Measurements from ENCODE around the gene IQSEC1.

Gene IQSEC1

GRCh38 chr3:12978682-12979081 is 94.5 kb downstream of the IQSEC1 start:
- no peak for DNase-seq

GRCh38 chr3:12977117-12977808 is 96.0 kb downstream of the IQSEC1 start:
- DNase-seq, result no peak

- DNase-seq, result no peak
Observed at GRCh38 chr3:12975748-12976522, 97.3 kb downstream of the IQSEC1 start.

- no peak for DNase-seq
Observed at GRCh38 chr3:12974819-12975218, 98.4 kb downstream of the IQSEC1 start.

GRCh38 chr3:12974334-12974733 is 98.9 kb downstream of the IQSEC1 start:
- no peak for DNase-seq

GRCh38 chr3:12973827-12974226 is 99.4 kb downstream of the IQSEC1 start:
- no peak for DNase-seq

- no peak for DNase-seq
Observed at GRCh38 chr3:12972781-12973702, 100.2 kb downstream of the IQSEC1 start.

GRCh38 chr3:12972043-12972442 is 101.2 kb downstream of the IQSEC1 start:
- no peak for DNase-seq

GRCh38 chr3:12970684-12971083 is 102.5 kb downstream of the IQSEC1 start:
- peak; percentile 41 for DNase-seq

GRCh38 chr3:12969486-12969885 is 103.7 kb downstream of the IQSEC1 start:
- no peak for DNase-seq

- no peak for DNase-seq
Observed at GRCh38 chr3:12968541-12968940, 104.7 kb downstream of the IQSEC1 start.

- no peak for DNase-seq
Observed at GRCh38 chr3:12967606-12968351, 105.5 kb downstream of the IQSEC1 start.

GRCh38 chr3:12966847-12967605 is 106.2 kb downstream of the IQSEC1 start:
- DNase-seq, result no peak

GRCh38 chr3:12965999-12966846 is 107.0 kb downstream of the IQSEC1 start:
- DNase-seq, result no peak

- DNase-seq, result peak; percentile 35
Observed at GRCh38 chr3:12964711-12965612, 108.3 kb downstream of the IQSEC1 start.

- DNase-seq, result no peak
Observed at GRCh38 chr3:12963922-12964701, 109.1 kb downstream of the IQSEC1 start.

- DNase-seq, result no peak
Observed at GRCh38 chr3:12963231-12963896, 109.9 kb downstream of the IQSEC1 start.

- no peak for DNase-seq
Observed at GRCh38 chr3:12962292-12962691, 110.9 kb downstream of the IQSEC1 start.
